ENCODE data around the gene SEC61G. TPM values are rescaled to one million over a fixed set of nuclear protein-coding genes. Genes with fewer than 3 reads are reported as not detected.

Gene SEC61G
- 421 and 465 TPM in 2 replicates for total RNA-seq

GRCh38 chr7:54758702-54759592 lies at the start of gene SEC61G:
Gene SEC61G (minus strand): TSS chr7:54759211. CDS start chr7:54757588, 1,623 bp downstream.

Other genes with a start within 250 kb of the SEC61G start
- gene VSTM2A, start 216.8 kb downstream of the SEC61G start, total RNA-seq, result not detected in 2 replicates

Measured in thoracic aorta endothelial cell (primary cell).